HEK293 (cell line): ENCODE data around the gene SERPINI1.

Experiments used
- CTCF ChIA-PET: fragments of 350-600 bp; formaldehyde crosslinking; extraction: SDS; loops from one replicate; lab custom pipeline; 2021; ENCODE audit warnings: antibody characterized with exemption; lab: Yijun Ruan, JAX
- POLR2A ChIA-PET: fragments of 300-600 bp; formaldehyde crosslinking; extraction: SDS; loops from one replicate; lab custom pipeline; 2020; ENCODE audit warnings: antibody characterized with exemption, inconsistent platforms; lab: Yijun Ruan, JAX
- H3K27ac ChIP-seq: fragments of 200-500 bp; sonication (Bioruptor generic); 2 replicates; pipeline ENCODE4 v1.5.1; 2014; ENCODE audit warnings: low read depth, low read length, control low read depth, inconsistent platforms; ENCODE audit errors: extremely low read depth
- H3K36me3 ChIP-seq, 2 experiments: fragments of 200-500 bp in 1 of 2; sonication (Bioruptor generic) in 1 of 2; 1 replicate in 1 of 2; 2 replicates in 1 of 2; pipeline ENCODE4 v1.5.1; 2014 to 2017; ENCODE audit warnings: inconsistent platforms in 2 of 2, low read length in 2 of 2; ENCODE audit not compliant: control insufficient read depth in 2 of 2, insufficient read depth in 1 of 2
- H3K4me1 ChIP-seq: fragments of 200-500 bp; sonication (Bioruptor generic); 2 replicates; pipeline ENCODE4 v1.5.1; 2014; ENCODE audit warnings: mild to moderate bottlenecking, low read length, inconsistent platforms; ENCODE audit not compliant: control insufficient read depth, insufficient read depth
- H3K4me3 ChIP-seq: 2 replicates; pipeline ENCODE4 v1.5.1; 2011; ENCODE audit warnings: low read depth, mild to moderate bottlenecking, control low read depth, low read length, moderate library complexity
- H3K9me3 ChIP-seq: fragments of 200-500 bp; sonication (Bioruptor generic); 2 replicates; pipeline ENCODE4 v1.5.1; 2014; ENCODE audit warnings: low read depth, low read length, inconsistent platforms; ENCODE audit not compliant: control insufficient read depth, insufficient read depth
- BCL11B ChIP-seq: fragments of 450-650 bp; formaldehyde crosslinking; IDR thresholded peaks from 2 replicates; pipeline ENCODE4 v1.5.1; 2016; ENCODE audit warnings: low read depth, missing biosample characterization, missing genetic modification characterization
- PATZ1 ChIP-seq: fragments of 450-650 bp; formaldehyde crosslinking; IDR thresholded peaks from 2 replicates; pipeline ENCODE4 v1.5.1; 2016; ENCODE audit warnings: missing biosample characterization, missing genetic modification characterization
- SCRT2 ChIP-seq: fragments of 450-650 bp; formaldehyde crosslinking; IDR thresholded peaks from 2 replicates; pipeline ENCODE4 v1.5.1; 2016; ENCODE audit warnings: missing biosample characterization, missing genetic modification characterization
- SP7 ChIP-seq: fragments of 450-650 bp; formaldehyde crosslinking; IDR thresholded peaks from 2 replicates; pipeline ENCODE4 v1.5.1; 2016; ENCODE audit warnings: missing biosample characterization, missing genetic modification characterization
- ZBTB11 ChIP-seq: fragments of 450-650 bp; formaldehyde crosslinking; conservative IDR thresholded peaks from 2 replicates; pipeline ENCODE4 v1.5.1; 2016; ENCODE audit warnings: low read depth, missing biosample characterization, missing genetic modification characterization
- ZBTB48 ChIP-seq: fragments of 450-650 bp; formaldehyde crosslinking; IDR thresholded peaks from 2 replicates; pipeline ENCODE4 v1.5.1; 2016; ENCODE audit warnings: missing biosample characterization, missing genetic modification characterization
- ZBTB49 ChIP-seq: fragments of 450-650 bp; formaldehyde crosslinking; IDR thresholded peaks from 2 replicates; pipeline ENCODE4 v1.5.1; 2016; ENCODE audit warnings: missing biosample characterization, missing genetic modification characterization, low read depth
- ZIC2 ChIP-seq: fragments of 450-650 bp; formaldehyde crosslinking; IDR thresholded peaks from 2 replicates; pipeline ENCODE4 v1.5.1; 2016; ENCODE audit warnings: missing biosample characterization, missing genetic modification characterization
- ZNF155 ChIP-seq: fragments of 450-650 bp; formaldehyde crosslinking; IDR thresholded peaks from 2 replicates; pipeline ENCODE4 v1.5.1; 2016; ENCODE audit warnings: missing biosample characterization, missing genetic modification characterization
- ZNF174 ChIP-seq: fragments of 450-650 bp; formaldehyde crosslinking; IDR thresholded peaks from 2 replicates; pipeline ENCODE4 v1.5.0; 2017; ENCODE audit warnings: missing biosample characterization, mild to moderate bottlenecking, missing genetic modification characterization
- ZNF223 ChIP-seq: fragments of 450-650 bp; formaldehyde crosslinking; IDR thresholded peaks from 2 replicates; pipeline ENCODE4 v1.5.1; 2016; ENCODE audit warnings: missing biosample characterization, missing genetic modification characterization
- ZNF335 ChIP-seq: fragments of 450-650 bp; formaldehyde crosslinking; conservative IDR thresholded peaks from 2 replicates; pipeline ENCODE4 v1.5.1; 2016; ENCODE audit warnings: missing biosample characterization, missing genetic modification characterization
- ZNF366 ChIP-seq: fragments of 450-650 bp; formaldehyde crosslinking; conservative IDR thresholded peaks from 2 replicates; pipeline ENCODE4 v1.5.1; 2016; ENCODE audit warnings: missing biosample characterization, missing genetic modification characterization
- ZNF48 ChIP-seq: fragments of 450-650 bp; formaldehyde crosslinking; IDR thresholded peaks from 2 replicates; pipeline ENCODE4 v1.5.1; 2016; ENCODE audit warnings: missing biosample characterization, missing genetic modification characterization
- ZNF514 ChIP-seq: fragments of 450-650 bp; formaldehyde crosslinking; IDR thresholded peaks from 2 replicates; pipeline ENCODE4 v1.5.1; 2016; ENCODE audit warnings: missing biosample characterization, missing genetic modification characterization
- ZNF707 ChIP-seq: fragments of 450-650 bp; formaldehyde crosslinking; IDR thresholded peaks from 2 replicates; pipeline ENCODE4 v1.5.1; 2016; ENCODE audit warnings: missing biosample characterization, missing genetic modification characterization
- ZNF837 ChIP-seq: fragments of 450-650 bp; formaldehyde crosslinking; IDR thresholded peaks from 2 replicates; pipeline ENCODE4 v1.5.1; 2016; ENCODE audit warnings: missing biosample characterization, missing genetic modification characterization
- ZSCAN16 ChIP-seq: fragments of 450-650 bp; formaldehyde crosslinking; IDR thresholded peaks from 2 replicates; pipeline ENCODE4 v1.5.1; 2016; ENCODE audit warnings: missing biosample characterization, missing genetic modification characterization
- TF ChIP-seq, protein P1 (sequence below): fragments of 450-650 bp; formaldehyde crosslinking; IDR thresholded peaks from 2 replicates; pipeline ENCODE4 v1.5.1; 2016; ENCODE audit warnings: missing biosample characterization, missing genetic modification characterization

SERPINI1 gene

GRCh38 chr3:167816953-167817352, 81.4 kb downstream of the SERPINI1 start:
- Histone ChIP-seq H3K4me1 (no peaks in the 10 kb centered on the region), H3K9me3 (no peaks in the 10 kb centered on the region), H3K27ac (no peak overlapping the region), H3K36me3 (no peaks in the 10 kb centered on the region), H3K4me3 (no peak overlapping the region)
- POLR2A ChIA-PET: no interaction called here
- CTCF ChIA-PET: no interaction called here
- TF ChIP-seq ZNF514 (tag by site-specific recombination) (no peak), SP7 (no peak), ZNF48 (no peak), ZBTB49 (no peak), ZNF174 (no peak), ZNF335 (tag by site-specific recombination) (no peak), ZNF366 (tag by site-specific recombination) (no peak), ZNF837 (tag by site-specific recombination) (no peak), ZNF155 (tag by site-specific recombination) (no peak), ZSCAN16 (no peak), SCRT2 (tag by site-specific recombination) (no peak), ZNF707 (tag by site-specific recombination) (no peak), BCL11B (tag by site-specific recombination) (no peak), ZIC2 (tag by site-specific recombination) (no peak), PATZ1 (tag by site-specific recombination) (no peak), ZNF223 (tag by site-specific recombination) (no peak), ZBTB11 (tag by site-specific recombination) (no peak), ZBTB48 (tag by site-specific recombination) (no peak)
- TF ChIP-seq, protein P1, sequence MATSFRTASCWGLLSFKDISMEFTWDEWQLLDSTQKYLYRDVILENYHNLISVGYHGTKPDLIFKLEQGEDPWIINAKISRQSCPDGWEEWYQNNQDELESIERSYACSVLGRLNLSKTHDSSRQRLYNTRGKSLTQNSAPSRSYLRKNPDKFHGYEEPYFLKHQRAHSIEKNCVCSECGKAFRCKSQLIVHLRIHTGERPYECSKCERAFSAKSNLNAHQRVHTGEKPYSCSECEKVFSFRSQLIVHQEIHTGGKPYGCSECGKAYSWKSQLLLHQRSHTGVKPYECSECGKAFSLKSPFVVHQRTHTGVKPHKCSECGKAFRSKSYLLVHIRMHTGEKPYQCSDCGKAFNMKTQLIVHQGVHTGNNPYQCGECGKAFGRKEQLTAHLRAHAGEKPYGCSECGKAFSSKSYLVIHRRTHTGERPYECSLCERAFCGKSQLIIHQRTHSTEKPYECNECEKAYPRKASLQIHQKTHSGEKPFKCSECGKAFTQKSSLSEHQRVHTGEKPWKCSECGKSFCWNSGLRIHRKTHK (tag by site-specific recombination): no peak
- TF ChIP-seq, all 188 proteins: peak for 0
